Spleen (tissue), 7 donors: ENCODE data around the gene PPM1B.

ENCODE experiments used
- POLR2A ChIP-seq, 3 donors: fragments of 450-650 bp; IDR thresholded peaks; one replicate each; pipeline ENCODE4 v1.5.1; 2017; ENCODE audit warnings: antibody characterized with exemption in 3 of 3, mild to moderate bottlenecking in 1 of 3
- POLR2AphosphoS5 ChIP-seq, 3 donors: sonication (generic); formaldehyde crosslinking; IDR thresholded peaks; one replicate each; pipeline ENCODE4 v1.5.1; 2017; ENCODE audit warnings: antibody characterized with exemption in 3 of 3
- TF ChIP-seq, protein P1 (sequence below), 11 experiments: fragments of 200-600 bp in 7 of 11; fragments of 450-650 bp in 4 of 11; sonication (generic) in 4 of 11; IDR thresholded peaks in 8 of 11; conservative IDR thresholded peaks in 3 of 11; 1 replicate in 7 of 11; 2 replicates in 4 of 11; pipeline versions ENCODE4 v1.4.0 to v1.8.0; 2016 to 2021; ENCODE audit warnings: antibody characterized with exemption in 11 of 11, inconsistent platforms in 4 of 11, mild to moderate bottlenecking in 1 of 11
- donor health status: DM: no; HTN: no; CAD: no; lungs with moderate emphysema.
- donor health status: DM: no; HTN: no; CAD: no.
- donor health status: DM: no; HTN: no; CAD: no.

DNA sequence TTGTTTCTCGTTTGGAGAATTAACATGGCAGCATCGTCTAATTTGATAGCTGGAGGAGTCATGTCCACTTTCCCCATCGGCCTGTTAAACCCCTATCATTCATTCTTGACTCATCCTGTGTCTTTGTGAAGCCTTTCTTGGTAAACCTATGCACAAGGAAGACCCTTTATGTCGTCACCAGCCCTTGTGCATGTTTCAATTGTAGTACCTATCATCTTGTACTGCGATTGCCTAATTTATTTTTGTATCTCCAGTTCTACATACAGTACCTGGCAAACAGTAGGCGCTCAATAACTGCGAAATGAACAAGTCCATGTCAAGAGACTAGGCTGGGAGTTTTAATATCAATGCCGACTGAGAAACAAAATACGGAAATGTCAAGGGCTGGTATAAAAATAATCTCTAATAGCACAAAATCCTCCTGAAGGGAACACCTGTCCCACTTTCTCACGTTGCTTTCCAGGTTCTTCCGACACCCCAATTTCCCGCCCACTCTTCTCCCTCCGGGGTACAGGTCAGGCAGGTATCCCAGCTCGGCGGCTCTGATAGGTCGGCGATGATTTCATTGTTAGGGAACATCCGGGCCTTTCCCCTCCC, 1.3 kb upstream of the PPM1B start:
- TF ChIP-seq, protein P1, sequence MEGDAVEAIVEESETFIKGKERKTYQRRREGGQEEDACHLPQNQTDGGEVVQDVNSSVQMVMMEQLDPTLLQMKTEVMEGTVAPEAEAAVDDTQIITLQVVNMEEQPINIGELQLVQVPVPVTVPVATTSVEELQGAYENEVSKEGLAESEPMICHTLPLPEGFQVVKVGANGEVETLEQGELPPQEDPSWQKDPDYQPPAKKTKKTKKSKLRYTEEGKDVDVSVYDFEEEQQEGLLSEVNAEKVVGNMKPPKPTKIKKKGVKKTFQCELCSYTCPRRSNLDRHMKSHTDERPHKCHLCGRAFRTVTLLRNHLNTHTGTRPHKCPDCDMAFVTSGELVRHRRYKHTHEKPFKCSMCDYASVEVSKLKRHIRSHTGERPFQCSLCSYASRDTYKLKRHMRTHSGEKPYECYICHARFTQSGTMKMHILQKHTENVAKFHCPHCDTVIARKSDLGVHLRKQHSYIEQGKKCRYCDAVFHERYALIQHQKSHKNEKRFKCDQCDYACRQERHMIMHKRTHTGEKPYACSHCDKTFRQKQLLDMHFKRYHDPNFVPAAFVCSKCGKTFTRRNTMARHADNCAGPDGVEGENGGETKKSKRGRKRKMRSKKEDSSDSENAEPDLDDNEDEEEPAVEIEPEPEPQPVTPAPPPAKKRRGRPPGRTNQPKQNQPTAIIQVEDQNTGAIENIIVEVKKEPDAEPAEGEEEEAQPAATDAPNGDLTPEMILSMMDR (IDR thresholded peaks at IDR 0.05 in 8 of 11, conservative IDR thresholded peaks at IDR 0.05 in 3 of 11), result no peak
- TF ChIP-seq POLR2A (IDR thresholded peaks at IDR 0.05) (no peak), POLR2AphosphoS5 (IDR thresholded peaks at IDR 0.05) (no peak)
